Activated effector memory CD4-positive, alpha-beta T cell treated with Interleukin-2 at 50 U/mL for 16 hours (primary cell): ENCODE measurements around the gene DOCK11.
"Not testable (repeated sequence)": the region's sequence is repeated elsewhere in the genome, so short reads cannot be mapped to it uniquely, and the experiment has no call there.

Experiments
- DNase-seq: peaks from one replicate; pipeline ENCODE4 v3.0.0-alpha.2; 2020

DOCK11 gene

GRCh38 chrX:118715917-118716316, 220.3 kb downstream of the DOCK11 start:
- DNase-seq, result not testable (repeated sequence)

GRCh38 chrX:118716833-118717232, 221.2 kb downstream of the DOCK11 start:
- DNase-seq, result not testable (repeated sequence)

- no peak for DNase-seq
Observed at GRCh38 chrX:118717678-118718391, 222.2 kb downstream of the DOCK11 start.

- DNase-seq, result no peak
Observed at GRCh38 chrX:118718737-118719136, 223.1 kb downstream of the DOCK11 start.

- DNase-seq, result no peak
Observed at GRCh38 chrX:118720058-118720707, 224.6 kb downstream of the DOCK11 start.

GRCh38 chrX:118723376-118723775, 227.8 kb downstream of the DOCK11 start:
- DNase-seq, result no peak

GRCh38 chrX:118724365-118724764, 228.8 kb downstream of the DOCK11 start:
- DNase-seq, result no peak

- DNase-seq, result no peak
Observed at GRCh38 chrX:118724775-118725174, 229.2 kb downstream of the DOCK11 start.

GRCh38 chrX:118726396-118726795, 230.8 kb downstream of the DOCK11 start:
- DNase-seq, result no peak

- no peak for DNase-seq
Observed at GRCh38 chrX:118726887-118727685, 231.5 kb downstream of the DOCK11 start, which contains the start of gene IL13RA1. TSS of gene IL13RA1 (plus strand) at chrX:118727606. CDS start at chrX:118727639, 33 bp downstream.

GRCh38 chrX:118727686-118728339, 232.2 kb downstream of the DOCK11 start:
- DNase-seq, result no peak

GRCh38 chrX:118729042-118729652, 233.5 kb downstream of the DOCK11 start:
- no peak for DNase-seq

- no peak for DNase-seq
Observed at GRCh38 chrX:118730500-118731247, 235.1 kb downstream of the DOCK11 start.

GRCh38 chrX:118732551-118732950, 236.9 kb downstream of the DOCK11 start:
- not testable (repeated sequence) for DNase-seq

GRCh38 chrX:118734909-118735308, 239.3 kb downstream of the DOCK11 start:
- DNase-seq, result no peak
